Embryonic facial prominence (tissue), 1 donor: ENCODE results near the gene PUDP.
"Not testable (repeated sequence)": the region's sequence is repeated elsewhere in the genome, so short reads cannot be mapped to it uniquely, and the experiment has no call there.

Source experiments
- DNase-seq: peaks from one replicate; pipeline ENCODE4 v3.0.0-alpha.2; 2016; ENCODE audit errors: extremely low spot score

PUDP gene

DNA sequence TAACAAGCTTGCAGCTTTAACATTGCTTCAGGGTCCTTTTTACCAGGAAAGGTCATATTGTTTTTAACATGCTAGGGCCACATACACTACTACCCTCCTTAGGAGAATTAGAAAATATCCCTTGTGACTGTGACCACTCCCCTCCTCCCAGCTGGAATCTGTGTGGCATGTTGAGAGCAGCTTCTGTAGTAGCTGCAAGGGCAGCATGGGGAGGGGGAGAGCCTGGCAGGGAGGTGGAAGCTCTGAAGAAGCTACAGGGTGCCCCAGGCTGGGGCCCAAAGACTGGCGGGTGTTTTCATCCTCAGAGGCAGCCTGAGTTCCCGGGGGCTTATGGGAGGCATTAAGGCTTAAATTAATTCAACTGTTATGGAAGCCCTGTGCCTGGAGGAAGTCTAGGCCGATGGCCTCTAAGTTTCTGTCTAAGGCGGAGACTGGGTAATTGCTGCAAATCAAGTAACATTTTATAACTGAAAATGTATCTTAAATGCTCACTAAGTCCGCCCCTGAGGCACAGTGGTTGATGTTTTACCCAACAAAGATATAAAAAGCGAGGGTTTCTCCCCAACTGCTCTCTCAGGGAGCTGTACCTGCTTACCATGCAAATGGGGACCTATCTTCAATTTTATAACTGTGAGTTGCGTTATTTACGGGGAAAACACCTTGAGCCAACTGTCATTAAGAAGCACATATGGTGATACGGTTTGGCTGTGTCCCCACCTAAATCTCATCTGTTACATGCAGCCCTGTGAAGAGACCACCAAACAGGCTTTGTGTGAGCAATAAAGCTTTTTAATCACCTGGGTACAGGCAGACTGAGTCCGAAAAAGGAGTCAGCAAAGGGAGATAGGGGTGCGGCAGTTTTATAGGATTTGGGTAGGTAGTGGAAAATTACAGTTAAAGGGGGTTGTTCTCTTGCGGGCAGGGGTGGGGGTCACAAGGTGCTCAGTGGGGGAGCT lies 37.8 kb downstream of the PUDP start:
- no peak for DNase-seq

DNA sequence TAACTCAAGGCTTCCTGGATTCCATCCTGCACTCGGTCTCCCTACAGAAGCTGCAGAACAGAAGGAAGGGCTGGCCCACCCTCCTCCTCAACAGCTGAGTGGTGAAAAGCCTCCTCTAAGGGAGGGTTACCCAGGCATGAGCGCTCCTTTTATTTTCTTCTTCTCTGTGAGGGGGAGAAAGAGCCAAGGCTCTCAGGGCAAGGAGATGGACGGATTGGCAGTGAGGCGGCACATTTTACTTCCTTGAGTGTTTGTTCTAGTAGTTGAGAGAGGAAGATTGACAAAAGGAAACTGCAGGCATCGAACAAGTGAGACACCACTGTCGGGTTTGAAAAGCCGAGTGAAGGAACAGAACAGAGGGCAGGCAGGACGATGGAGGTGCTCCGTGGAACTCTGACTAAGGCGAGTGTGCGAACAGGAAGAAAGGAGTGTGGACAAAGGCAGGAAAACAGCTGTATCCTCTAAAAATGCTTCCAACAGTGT lies 38.9 kb downstream of the PUDP start:
- DNase-seq, result no peak

DNA sequence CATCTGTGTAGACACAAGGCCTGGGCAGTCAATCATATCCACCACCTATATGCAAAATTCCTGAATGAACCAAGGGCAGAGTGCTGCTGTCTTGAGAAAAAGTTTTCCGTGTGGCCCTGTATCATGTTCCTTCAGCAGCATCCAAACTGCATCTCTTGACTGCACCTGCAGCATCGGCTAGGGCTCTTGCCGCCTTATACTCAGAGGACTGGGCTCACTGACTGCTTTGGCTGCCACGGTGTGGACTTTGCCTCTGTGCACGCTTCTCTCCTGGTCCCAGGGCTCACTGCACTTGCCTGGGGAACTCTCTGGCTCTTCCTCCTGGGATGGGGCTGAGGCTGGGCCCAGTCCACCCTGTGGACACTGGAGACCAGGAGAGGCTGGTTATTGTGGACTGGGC lies 39.9 kb downstream of the PUDP start:
- DNase-seq, result no peak

DNA sequence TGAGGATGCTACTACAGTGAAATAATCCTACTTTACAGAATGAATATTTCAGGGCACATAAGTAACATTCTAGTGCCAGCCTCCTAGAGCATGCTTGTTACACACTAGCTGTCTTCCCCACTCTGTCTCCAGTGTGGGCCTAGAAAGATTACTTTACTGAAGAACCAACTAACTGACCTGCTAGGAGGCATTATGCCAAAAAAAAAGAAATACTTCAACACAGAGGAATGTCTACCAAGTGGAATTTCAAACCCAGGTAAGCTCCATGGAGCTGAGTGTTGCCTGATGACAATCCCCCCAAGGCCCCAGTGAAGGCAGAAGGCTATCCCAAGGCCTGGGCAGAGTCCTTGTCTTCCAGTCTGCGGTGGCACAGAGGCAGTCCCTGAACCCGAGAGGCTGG lies 41.3 kb downstream of the PUDP start:
- no peak for DNase-seq

DNA sequence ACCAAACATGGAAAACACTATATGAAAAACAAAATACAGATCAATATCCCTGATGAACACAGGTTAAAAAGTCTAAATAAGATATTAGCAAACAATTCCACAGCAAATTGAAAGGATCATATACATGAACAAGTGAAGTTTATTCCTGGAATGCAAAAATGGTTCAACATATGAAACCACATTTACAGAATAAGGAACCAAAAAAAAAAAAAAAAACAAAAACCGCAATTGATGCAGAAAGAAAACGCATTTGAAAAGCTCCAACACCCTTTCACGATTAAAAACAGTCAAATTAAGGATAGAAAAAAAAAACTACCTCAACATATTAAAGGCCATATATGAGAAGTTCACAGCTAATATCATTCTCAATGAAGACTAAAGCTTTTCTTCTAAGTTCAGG lies 45.8 kb downstream of the PUDP start:
- DNase-seq, result no peak

DNA sequence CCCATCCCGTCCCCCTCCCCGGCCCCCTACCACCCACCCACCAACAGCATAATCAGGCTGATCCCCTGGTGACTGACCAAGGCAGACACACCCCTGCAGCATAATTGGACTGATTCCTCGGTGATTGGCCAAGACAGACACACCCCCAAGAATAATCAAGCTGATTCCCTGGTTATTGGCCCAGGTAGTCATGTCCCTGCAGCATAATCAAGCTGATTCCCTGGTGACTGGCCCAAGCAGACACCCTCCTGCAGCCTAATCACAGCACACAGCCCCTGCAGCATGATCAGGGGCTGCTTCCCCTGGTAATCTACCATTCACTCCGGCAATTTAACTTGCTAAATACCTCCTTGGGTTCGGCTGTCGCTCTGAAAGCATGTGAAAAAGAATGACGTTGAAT lies 47.9 kb downstream of the PUDP start:
- no peak for DNase-seq

DNA sequence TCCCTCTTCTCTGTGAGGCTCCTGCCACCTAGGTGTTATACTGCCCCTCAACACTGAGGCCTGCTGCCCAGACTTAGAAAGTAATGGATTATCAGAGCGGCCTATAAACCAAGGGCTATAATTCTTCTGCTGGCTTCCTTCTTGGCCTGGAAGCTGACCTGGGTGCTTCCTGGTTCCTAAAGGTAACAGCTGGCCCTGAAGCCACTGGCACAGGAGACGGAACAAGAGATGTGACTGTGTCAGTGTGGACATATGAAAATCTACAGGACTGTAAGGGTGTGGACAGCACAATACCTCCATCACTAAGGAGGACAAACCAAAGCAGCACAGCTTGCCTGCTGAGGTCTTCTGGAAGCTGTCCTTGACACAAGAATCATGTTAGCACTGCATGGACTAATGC lies 52.3 kb downstream of the PUDP start:
- not testable (repeated sequence) for DNase-seq

DNA sequence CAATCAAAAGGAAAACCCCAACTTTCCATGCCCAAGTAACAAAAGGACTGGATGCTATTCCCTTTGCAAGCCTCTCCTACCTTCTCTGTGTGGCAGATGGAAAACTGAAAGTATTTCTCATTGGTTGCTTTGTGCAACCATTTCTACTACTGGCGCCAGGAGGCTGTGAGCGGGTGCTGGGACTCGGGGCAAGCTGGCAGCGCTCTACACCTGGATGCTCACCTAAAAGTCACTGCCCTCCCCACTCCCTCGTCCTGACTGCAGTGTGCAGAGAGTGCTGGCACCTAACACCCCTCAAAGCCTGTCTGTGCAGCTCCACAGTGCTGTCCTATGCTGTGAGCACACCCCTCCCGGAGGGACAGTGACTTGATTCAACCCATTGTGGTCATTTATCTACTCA lies 54.6 kb downstream of the PUDP start:
- no peak for DNase-seq

DNA sequence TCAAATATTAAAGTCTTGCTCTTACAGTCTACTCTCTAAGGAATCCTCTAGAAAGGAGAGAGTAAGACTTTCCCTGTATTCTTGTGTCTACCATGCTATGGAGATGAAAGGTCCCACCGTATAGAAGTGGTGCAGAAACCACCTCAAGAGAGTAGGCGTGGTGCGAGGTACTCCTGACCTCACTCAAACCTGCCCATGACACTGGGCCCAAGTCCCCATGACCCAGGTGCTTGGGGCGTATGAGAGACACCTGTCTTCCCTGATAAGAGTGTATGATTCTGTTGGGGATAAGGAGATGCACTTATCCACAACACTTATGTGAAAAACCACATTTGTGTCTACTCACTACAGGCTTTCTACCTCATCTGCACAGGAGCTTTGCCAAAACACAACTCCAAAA lies 55.4 kb downstream of the PUDP start:
- no peak for DNase-seq

DNA sequence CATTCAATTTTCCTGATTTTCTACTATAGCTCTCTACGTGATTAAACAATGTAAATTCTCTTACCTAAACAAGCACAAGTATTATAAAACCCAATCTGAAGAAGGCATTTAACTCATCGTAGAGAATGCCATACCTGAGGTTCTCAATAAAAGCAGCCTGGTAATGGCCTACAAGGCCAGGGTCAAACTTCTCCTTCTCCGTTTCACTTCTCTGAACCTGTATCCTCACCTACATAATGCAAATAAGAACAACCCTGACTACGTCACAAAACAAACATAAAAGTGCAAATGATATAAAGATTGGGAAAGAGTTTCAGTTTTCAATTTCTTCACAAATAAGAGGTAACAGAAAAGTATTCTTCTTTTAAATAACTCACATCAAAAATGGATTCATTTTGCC lies 56.0 kb downstream of the PUDP start:
- no peak for DNase-seq

DNA sequence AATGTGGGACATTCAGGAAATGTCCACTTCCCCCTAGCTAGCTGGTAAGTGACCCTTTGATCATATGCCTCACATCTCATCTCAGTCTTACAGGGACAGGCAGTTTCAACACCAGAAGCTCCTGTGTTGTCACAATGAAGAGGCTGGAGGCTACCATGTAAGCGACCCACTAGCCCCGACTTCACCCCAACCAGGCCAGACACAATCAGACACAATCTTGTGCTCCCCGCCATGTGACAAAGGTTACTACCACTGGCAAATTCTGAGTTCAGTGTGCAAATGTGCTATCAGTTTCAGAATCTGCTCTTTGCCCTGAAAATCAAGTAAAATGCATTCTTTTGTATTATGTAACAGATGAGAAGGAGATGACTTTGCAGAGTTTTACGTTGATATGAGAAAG lies 57.3 kb downstream of the PUDP start:
- no peak for DNase-seq

DNA sequence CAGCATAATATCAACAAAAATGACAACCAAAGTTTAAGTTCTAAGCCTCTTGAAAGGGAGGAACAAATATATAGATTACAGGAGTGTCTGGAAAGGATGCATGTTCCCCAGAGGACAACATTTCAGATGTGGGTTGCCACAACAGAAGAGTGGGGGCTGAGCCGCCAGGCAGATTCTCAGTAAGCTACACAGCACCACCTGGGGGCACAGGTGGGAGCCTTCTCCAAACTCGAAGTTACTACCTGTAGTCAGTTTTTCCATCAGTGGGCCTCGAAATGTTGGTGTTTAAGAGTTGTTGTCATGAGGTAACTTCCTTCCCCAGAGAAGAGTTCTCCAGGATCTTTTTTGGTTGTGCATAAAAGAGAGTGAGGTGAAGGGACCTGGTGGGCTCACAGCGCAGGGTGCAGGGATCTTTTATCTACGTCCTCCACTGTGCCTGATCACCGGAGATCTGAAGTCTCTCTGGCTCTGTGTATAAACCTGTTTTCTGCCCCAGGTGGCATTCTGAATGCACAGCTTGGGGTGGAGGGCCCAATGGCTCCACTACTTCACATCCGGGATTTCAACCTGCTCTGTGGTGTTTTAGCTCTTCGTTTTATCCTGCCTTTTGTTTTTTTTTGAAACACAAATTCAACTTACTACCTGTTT lies 58.9 kb downstream of the PUDP start:
- DNase-seq, result no peak

DNA sequence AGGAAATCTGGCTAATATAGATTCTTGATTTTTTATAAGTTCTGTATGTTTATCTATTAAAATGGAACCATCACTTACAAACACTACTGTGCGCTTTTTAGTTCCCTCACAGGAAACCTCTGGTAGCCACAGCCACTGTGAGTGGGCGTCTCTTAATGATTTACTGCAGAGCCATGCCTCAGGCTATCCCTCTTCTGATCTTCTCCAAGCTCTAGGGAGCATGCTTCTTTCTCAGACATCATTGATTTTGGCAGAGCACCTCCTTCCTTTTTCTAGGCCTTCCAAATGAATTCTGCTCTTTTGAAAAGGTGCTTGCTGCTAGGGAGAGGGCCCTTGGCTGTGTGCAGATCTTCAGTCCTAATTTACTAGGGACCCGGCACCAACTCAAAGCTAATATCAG lies 61.6 kb downstream of the PUDP start:
- DNase-seq, result no peak

DNA sequence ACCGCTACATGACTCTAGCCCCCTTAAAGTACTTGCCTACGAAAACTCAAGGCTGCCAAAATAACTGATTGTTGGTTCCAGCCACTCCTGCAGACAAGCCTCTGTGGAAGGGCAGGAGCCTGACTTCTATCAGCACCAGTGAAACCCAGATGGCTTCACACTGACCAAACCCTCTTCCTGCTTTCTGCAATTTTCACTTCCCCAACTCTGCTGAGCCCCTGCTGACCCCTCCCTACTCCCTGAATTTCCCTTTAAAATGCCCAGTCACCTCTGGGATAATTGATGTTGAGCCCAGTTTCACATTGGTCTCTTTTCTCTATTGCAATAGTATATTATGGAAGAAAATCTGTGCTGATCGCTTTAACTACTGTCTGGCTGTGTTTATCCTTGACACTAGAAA lies 62.1 kb downstream of the PUDP start:
- DNase-seq, result no peak

DNA sequence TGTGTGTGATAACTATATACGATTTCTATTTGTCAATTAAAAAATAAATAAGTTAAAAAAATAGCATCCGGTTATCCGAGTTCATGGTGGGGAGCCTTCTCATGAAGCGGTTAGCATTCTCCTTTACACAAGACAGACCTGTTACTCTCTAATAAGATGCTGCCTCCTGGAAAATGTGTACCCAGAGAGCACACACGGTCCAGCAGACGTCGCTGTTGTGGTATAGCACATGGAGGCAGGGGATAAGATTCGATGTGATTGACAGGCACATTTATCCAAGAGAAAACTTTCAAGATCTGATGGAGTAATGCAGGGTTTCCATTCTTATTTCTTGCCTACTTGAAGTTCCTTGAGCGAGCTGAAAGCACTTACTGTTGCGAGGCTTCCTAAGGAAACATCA lies 63.1 kb downstream of the PUDP start:
- no peak for DNase-seq

DNA sequence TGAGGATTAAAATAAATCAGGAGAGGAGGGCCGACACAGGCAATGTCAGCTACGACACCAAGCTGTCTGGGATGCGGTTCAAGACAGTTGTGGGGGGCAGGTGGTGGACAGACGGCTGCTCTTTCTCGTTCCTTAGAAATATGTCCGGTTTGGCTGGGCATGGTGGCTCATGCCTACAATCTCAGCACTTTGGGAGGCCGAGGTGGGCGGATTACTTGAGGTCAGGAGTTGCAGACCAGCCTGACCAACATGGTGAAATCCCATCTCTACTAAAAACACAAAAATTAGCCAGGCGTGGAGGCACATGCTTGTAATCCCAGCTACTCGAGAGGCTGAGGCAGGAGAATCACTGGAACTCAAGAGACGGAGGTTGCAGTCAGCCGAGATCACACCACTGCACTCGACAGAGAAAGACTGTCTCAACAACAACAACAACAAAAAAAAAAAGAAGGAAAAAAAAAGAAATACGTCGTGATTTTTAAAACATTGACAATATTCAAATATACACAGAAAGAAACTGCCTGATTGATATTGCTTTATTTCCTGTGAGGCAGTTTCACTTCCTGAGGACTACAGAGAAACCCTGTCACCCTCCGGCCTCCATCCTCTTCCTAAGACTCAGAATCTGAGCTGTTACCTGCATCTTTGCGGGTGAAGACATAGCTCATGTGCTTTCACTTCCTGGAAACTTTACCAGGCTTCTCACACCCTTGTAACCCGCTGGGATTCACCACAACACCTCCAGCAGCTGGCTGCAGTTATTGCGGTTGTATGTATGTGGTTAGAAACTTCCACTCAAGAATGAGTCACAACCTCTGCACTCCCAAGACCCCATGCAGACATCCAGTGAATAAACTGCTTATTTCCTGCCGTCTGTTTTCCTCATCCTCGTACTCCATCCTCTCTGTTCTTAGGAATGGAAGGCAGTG lies 64.2 kb downstream of the PUDP start:
- DNase-seq, result no peak

DNA sequence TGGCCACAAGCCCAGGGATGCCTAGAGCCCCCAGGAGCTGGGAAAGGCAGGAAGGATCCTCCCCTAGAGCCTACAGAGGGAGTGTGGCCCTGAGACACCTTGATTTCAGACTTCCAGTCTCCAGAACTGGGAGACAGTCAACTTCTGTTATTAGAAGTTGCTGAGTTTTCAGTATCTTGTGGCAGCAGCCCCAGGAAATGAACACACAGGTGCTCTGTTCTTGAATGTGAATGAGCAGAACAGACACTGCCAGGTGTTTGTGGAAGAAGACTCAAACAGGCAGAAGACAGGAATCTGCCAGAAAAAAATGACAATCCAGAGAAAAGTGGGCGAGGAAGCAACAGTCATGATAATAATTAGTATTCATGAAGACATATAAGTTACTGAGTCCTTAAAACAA lies 64.9 kb downstream of the PUDP start:
- no peak for DNase-seq

DNA sequence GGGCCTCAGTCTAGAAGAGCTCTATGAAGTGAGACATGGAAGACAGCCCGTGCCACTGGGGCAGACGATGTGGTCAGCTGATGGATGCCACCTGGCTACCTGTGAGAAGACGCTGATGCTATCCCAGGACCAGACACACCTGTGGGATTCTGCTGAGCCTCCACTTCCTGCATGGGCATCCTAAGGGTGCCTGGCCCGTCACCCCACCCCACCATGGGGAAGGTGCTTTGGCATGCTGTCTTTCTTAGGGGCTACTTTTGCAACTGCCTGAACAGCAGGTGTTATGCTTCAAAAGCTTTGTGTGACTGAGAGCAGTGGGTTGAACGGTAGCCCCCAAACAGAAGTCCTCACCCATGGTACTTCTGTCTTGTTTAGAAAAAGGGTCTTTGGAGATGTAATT lies 65.4 kb downstream of the PUDP start:
- DNase-seq, result no peak

DNA sequence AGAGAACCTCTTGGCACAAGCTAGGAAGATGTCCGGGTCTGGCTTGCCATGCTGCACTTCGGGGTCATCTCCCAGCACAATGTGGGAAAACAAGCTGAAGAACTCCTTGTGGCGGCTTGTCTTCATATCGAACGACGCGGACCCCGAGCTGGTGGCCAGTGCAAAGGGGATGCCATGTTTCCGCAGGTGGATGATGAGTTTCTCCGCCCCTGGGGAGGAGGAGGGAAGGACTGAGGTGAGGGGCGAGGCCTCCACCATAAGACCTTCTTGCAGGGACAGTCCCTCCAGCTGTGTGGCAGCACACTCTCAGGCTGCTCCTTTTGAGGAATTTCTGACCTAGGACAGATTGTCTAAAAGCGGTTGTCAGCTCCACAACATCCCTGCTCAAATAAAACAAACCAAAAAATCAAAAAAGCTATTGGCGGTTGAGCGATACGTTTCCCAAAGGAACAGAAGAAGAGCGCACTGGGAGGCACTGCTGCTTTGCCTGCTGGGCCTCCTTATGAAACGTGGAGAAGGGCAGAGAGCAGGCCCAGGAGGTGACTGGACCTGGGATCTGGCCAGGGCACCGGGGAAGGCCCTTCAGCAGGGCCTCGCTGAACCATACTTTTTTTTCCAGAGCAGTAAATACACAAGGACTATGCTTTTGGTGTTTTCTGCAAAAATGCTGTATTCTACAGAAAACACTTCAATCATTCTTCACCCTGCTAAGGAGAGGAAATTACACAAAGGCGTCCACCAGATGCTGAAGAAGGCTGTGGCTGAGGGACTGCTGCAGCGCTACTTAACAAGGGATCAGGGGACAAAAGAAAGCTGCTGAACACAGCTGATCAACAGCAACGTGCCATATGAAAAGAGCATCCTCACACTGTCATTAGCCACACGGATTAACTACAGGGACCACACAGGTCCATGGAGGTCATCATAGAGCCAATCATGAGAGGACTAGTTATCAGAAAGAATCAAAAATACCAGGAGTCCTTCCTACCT lies 70.4 kb downstream of the PUDP start:
- no peak for DNase-seq

DNA sequence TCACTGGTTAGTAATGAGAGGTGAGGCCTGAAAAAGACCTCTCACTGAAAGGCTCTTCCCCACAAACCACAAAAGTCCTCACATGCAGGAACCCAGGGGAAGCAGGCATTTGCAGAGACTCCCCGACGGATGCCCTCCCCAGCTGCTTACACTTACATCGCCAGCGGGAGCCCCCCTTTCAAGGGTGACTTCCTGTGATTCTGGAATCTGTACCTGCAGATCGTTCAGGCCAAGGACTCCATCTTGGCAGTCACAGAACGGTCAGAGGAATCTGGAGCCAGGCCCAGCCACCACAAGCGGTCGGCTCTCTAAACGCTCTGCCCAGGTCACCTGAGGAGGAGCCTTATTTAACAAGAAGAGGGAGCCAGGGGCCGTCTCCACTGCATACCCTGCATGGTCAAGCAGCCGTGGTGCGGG lies 71.7 kb downstream of the PUDP start:
- no peak for DNase-seq

DNA sequence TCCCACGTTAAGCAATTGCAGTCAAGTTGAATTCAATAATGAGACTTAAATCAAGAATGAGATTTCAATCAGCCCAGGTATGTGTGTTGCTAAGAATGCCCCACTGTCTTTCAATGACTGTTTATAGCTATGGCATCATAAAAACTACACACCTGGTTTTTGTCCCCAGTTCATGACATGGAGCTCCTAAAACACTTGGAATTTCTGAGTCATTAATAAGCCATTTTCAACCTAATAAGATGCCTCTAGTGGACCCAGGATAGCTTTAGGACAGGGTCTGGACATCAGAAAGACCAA lies 73.1 kb downstream of the PUDP start:
- DNase-seq, result no peak
